Activated naive CD4-positive, alpha-beta T cell treated with anti-CD3 and anti-CD28 coated beads, Interleukin-2, amount 50 U/mL, for 16 hours (primary cell): ENCODE results near the gene SLC4A3.

ENCODE experiments used
- DNase-seq: peaks from one replicate; pipeline ENCODE4 v3.0.0-alpha.2; 2020

Gene SLC4A3

GRCh38 chr2:219614076-219614860 is 13.2 kb upstream of the SLC4A3 start:
- DNase-seq: no peak

- DNase-seq: no peak
Measured at GRCh38 chr2:219615036-219615435, 12.4 kb upstream of the SLC4A3 start.

GRCh38 chr2:219615894-219616293 is 11.5 kb upstream of the SLC4A3 start:
- DNase-seq: no peak

GRCh38 chr2:219616550-219616949 is 10.9 kb upstream of the SLC4A3 start:
- no peak for DNase-seq

GRCh38 chr2:219618733-219619122 is 8.7 kb upstream of the SLC4A3 start:
- DNase-seq: no peak

- no peak for DNase-seq
Measured at GRCh38 chr2:219619235-219619634, 8.2 kb upstream of the SLC4A3 start.

GRCh38 chr2:219620546-219620945 is 6.9 kb upstream of the SLC4A3 start:
- DNase-seq: no peak

- no peak for DNase-seq
Measured at GRCh38 chr2:219621935-219622334, 5.5 kb upstream of the SLC4A3 start.

- DNase-seq: no peak
Measured at GRCh38 chr2:219622472-219622871, 5.0 kb upstream of the SLC4A3 start.

GRCh38 chr2:219624565-219624964 is 2.9 kb upstream of the SLC4A3 start:
- no peak for DNase-seq

GRCh38 chr2:219625179-219625578 is 2.3 kb upstream of the SLC4A3 start:
- no peak for DNase-seq

GRCh38 chr2:219626540-219626939 is 890 bp upstream of the SLC4A3 start:
- no peak for DNase-seq

- no peak for DNase-seq
Measured at GRCh38 chr2:219628235-219628985, 980 bp downstream of the SLC4A3 start.

- DNase-seq: no peak
Measured at GRCh38 chr2:219628986-219629901, 1.8 kb downstream of the SLC4A3 start.

- DNase-seq: no peak
Measured at GRCh38 chr2:219629976-219630695, 2.7 kb downstream of the SLC4A3 start.

GRCh38 chr2:219630770-219631405 is 3.5 kb downstream of the SLC4A3 start:
- DNase-seq: no peak

- DNase-seq: no peak
Measured at GRCh38 chr2:219631406-219631891, 4.0 kb downstream of the SLC4A3 start.

- no peak for DNase-seq
Measured at GRCh38 chr2:219631904-219632759, 4.7 kb downstream of the SLC4A3 start.

GRCh38 chr2:219632760-219633105 is 5.3 kb downstream of the SLC4A3 start:
- DNase-seq: no peak

GRCh38 chr2:219633276-219634065 is 6.0 kb downstream of the SLC4A3 start:
- DNase-seq: no peak
